ENCODE data around the gene KLK6.

KLK6 gene

DNA sequence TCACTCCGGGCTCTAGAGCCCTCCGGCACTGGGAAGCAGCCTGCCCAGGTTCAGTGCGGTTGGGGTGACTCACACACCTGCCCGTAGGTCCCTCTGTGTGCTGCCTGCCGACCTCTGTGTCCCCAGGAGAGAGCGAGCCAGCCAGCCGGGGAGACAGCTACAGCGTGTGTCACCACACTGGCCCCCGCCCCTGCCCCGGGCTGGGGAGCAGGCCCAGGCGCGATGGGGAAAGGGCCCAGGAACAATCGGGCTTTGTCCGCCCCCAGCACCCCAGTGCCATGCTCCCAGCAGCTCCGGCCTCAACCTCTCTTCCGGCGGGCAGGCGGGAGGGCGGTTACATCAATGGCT is at the start of gene KLK6:
TSS of gene KLK6 (minus strand) at position 179 of the 348 bp plus-strand sequence. CDS start 1,487 bp downstream, outside the sequence.
- no peak for DNase-seq (ENCODE audit: low spot score)

GRCh38 chr19:51018745-51019543 is 49.6 kb upstream of the KLK6 start:
- no peak for DNase-seq (ENCODE audit: low spot score)

DNA sequence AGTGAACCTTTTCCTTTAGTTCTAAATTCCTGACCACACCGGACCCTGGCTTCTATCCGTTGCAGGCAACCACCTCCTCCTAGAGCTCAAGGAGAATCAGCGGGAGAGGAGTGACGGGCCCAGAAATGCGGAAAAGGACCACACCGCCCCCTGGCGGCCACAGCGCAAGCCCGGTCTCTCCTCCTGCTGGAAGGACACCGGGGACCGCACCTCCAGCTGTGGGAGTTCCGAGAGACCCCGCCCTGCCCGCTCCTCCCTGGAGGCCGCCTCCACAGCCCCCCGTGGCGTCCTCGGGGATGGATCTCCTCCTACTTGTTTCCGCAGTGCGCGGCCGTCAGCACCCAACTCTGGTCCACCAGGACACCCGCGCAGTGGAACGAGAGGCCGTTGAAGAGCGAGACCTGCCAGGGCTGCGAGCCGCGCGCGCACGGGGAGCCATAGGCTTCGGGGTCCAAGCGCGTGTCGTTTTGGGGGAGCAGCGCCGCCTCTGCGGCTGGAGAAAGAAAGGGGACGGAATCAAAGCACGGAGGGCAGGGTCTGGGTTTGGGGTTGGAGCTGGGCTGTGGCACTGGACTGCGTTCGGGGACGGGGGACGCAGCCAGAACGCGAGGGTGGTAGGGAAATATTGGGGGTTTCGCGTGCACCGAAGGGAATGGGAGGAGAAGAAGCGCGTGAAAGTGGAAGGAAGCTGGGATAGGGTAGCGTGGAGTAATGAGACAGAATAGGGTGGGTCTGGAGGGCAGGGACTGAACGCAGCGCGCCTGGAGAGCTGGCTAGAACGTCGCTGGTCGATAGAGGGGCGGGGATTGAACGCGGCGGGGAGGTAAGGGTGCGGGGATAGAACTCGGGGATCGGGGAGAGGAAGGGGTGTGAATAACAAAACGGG is 47.6 kb upstream of the KLK6 start:
- peak; percentile 36 for DNase-seq (ENCODE audit: low spot score)

- DNase-seq (ENCODE audit: low spot score) = no peak
Observed at GRCh38 chr19:51015691-51016267, 46.4 kb upstream of the KLK6 start.

- DNase-seq (ENCODE audit: low spot score) = no peak
Observed at GRCh38 chr19:51014242-51014641, 44.9 kb upstream of the KLK6 start.

- no peak for DNase-seq (ENCODE audit: low spot score)
Observed at GRCh38 chr19:51012661-51013190, 43.3 kb upstream of the KLK6 start.

DNA sequence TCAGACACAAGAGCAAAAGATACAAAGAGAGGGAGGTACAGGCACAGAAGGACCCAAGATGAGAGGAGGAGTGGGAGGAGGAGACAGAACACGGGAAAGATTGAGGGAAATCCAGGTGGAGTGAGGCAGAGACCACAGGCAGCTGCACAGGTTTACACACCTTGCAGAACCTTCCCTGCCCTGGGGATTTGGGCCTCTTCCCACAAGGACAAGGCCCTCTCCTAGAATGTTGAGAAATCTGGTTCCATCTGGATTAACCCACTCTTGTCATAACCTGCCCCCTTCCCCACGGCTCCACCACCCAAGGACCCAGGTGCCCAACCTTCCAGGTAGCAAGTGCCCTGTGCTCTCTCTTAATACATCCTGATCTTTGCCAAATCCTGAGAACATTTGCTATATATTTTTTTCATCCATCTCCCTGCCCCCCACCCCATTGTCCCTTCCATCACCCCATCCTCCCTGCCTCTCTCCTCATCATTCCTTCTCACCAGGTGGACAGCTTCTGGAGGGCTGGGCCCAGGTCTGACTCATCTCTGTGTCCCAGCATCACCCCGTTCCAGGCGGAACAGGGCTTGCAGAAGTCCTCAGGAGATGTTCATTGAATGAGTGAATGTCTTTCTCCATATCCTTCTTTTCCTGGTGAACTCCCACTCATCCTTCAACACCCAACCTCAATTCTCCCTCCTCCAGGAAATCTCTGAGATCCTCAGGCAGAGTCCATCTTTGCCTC is 40.8 kb upstream of the KLK6 start:
- no peak for DNase-seq (ENCODE audit: low spot score)

- no peak for DNase-seq (ENCODE audit: low spot score)
Observed at GRCh38 chr19:51009061-51009891, 39.9 kb upstream of the KLK6 start.

DNA sequence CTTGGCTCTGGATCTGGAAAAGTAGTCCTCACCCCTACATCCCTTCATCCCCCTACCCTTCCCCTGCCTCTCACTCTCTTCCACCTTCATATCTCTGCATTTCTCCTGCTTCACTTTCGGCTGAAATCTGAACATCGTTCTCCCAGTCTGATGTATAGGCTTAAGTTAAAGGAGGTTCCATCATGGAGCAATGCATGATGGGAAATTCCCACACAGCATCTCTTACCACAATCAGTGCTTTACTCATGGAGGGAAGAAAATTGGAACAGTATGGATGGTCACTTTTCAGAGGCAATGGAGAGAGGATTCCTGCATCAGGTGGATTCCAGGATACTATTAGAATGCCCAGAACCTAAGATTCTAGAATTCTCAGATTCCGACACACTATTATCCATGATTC is 38.1 kb upstream of the KLK6 start:
- no peak for DNase-seq (ENCODE audit: low spot score)

GRCh38 chr19:51006406-51006805 is 37.0 kb upstream of the KLK6 start:
- DNase-seq (ENCODE audit: low spot score) = no peak

DNA sequence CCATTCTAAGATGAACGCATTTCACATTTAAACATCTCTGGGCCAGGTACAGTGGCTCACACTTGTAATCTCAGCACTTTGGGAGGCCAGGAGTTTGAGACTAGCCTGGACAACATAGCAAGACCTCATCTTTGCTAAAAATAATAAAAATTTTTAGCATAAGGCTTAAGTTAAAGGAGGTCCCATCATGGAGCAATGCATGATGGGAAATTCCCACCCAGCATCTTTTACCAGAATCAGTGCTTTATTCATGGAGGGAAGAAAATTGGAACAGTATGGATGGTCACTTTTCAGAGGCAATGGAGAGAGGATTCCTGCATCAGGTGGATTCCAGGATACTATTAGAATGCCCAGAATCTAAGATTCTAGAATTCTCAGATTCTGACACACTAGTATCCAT is 35.9 kb upstream of the KLK6 start:
- DNase-seq (ENCODE audit: low spot score) = no peak

GRCh38 chr19:51003316-51003715 is 33.9 kb upstream of the KLK6 start:
- no peak for DNase-seq (ENCODE audit: low spot score)

DNA sequence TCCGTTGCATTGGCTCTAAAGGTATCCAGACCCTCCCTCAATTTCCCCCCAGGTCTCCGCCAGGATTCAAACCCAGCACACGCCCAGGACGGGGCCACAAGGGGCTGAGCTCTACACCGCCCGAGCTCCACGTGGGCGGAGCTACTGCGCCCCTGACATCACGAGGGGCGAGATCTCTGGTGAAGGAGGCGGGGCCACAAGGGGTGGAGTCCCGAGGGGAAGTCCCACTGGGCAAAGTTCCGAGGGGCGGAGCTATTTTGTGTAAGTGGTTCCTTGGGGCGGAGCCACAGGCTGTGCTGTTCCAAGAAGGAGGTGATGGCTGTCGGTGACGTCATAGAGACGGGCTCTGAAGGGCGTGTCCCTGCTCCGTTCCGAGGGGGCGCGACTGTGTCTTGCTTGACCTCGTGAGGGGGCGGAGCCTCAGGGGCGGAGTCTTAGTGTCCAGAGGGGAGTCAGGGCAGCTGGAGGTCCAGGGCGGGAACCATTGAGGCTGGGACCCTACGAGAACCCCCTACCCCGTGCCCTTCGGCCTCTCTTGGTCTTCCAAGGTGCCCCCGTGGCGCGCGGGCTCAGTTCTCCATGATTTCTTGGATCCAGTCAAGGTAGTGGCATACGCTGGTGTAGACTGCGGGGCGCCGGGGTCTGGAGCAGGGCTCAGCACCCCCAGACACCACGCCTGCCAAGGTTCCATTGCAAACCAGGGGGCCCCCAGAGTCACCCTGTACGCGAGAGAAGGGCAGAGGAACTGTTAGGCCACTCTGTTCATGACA is 33.3 kb upstream of the KLK6 start:
- no peak for DNase-seq (ENCODE audit: low spot score)

DNA sequence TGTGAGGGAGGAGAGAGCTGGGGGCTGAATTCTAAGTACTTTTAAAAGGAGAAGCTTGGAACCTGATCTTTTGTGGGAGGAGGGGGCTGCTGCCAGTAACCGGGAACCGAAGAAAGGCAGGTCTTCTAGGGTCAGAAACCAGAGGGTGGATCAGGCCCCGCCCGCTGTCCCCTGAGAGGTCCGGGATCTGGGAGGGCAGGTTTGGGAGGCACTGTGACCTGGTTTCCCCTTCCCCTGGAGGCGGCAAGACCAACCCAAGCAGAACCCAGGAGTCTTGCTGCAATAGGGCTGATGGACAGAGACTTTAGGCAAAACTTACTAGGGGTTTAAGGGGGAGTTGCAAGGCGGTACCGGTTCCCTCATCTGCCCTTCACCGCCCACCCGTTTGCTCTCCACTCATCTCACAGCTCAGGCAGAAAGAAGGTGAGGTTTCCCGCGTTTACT is 32.7 kb upstream of the KLK6 start:
- no peak for DNase-seq (ENCODE audit: low spot score)

- DNase-seq (ENCODE audit: low spot score) = no peak
Observed at GRCh38 chr19:51001515-51001914, 32.1 kb upstream of the KLK6 start, which contains the start of gene KLK8. Gene KLK8, minus strand, starts transcription at chr19:51001604. Its CDS starts 437 bp downstream, at chr19:51001167.

- DNase-seq (ENCODE audit: low spot score) = no peak
Observed at GRCh38 chr19:51000981-51001380, 31.6 kb upstream of the KLK6 start.

- no peak for DNase-seq (ENCODE audit: low spot score)
Observed at GRCh38 chr19:51000426-51000825, 31.0 kb upstream of the KLK6 start.

- DNase-seq (ENCODE audit: low spot score) = no peak
Observed at GRCh38 chr19:50998686-50999085, 29.3 kb upstream of the KLK6 start.

DNA sequence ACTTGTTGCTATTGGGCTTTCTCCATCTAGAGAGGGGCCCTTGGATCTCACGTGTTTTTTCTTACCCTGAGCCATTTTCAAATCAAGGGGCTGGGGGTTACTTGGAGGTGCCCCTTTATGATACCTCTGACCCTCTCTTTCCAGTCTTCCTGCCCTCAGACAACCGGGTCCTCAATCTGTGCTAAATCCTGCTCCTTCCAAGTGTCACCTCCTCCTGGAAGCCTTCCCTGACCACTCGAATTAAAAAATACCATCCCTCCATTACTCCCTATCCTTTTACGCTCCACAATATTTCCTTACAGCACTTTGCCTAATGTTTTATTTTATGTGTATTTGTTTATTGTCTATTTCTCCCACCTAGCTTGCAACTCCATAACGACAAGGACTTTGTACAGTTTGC is 28.7 kb upstream of the KLK6 start:
- no peak for DNase-seq (ENCODE audit: low spot score)

- no peak for DNase-seq (ENCODE audit: low spot score)
Observed at GRCh38 chr19:50994129-50994528, 24.7 kb upstream of the KLK6 start.

All from hepatic stellate cell (primary cell).